Breast epithelium (tissue), 4 donors: ENCODE results near the gene TBC1D2B. TPM values are rescaled to one million over a fixed set of nuclear protein-coding genes. Genes with fewer than 3 reads are reported as not detected.
"Not testable (repeated sequence)": the region's sequence is repeated elsewhere in the genome, so short reads cannot be mapped to it uniquely, and the experiment has no call there.

Source experiments
- DNase-seq, 2 donors: peaks; one replicate each; pipeline ENCODE4 v3.0.0-alpha.2; 2019; ENCODE audit warnings: low spot score in 2 of 2
- H3K27ac ChIP-seq, 2 donors: fragments of 200-600 bp; sonication (generic) in 1 of 2; one replicate each; pipeline ENCODE4 v1.5.1; 2016 to 2019; ENCODE audit warnings: mild to moderate bottlenecking in 1 of 2
- H3K27me3 ChIP-seq, 2 donors: fragments of 200-600 bp; sonication (generic) in 1 of 2; one replicate each; pipeline versions ENCODE4 v1.5.1 to v1.6.0; 2017 to 2019; ENCODE audit warnings: control low read depth in 1 of 2, mild to moderate bottlenecking in 1 of 2
- H3K36me3 ChIP-seq: fragments of 200-600 bp; one replicate; pipeline ENCODE4 v1.5.1; 2019
- H3K4me1 ChIP-seq, 2 donors: fragments of 200-600 bp; sonication (generic); one replicate each; pipeline ENCODE4 v1.5.1; 2016 to 2019; ENCODE audit warnings: control low read depth in 1 of 2
- H3K4me3 ChIP-seq, 3 donors: fragments of 200-600 bp; sonication (generic); 1 replicate in 2 of 3; 2 replicates in 1 of 3; pipeline ENCODE4 v1.5.1; 2016 to 2019; ENCODE audit warnings: mild to moderate bottlenecking in 3 of 3, moderate library complexity in 2 of 3
- H3K9me3 ChIP-seq, 2 donors: fragments of 200-600 bp; sonication (generic) in 1 of 2; one replicate each; pipeline ENCODE4 v1.5.1; 2016 to 2019; ENCODE audit warnings: control low read depth in 1 of 2
- POLR2A ChIP-seq: fragments of 450-650 bp; IDR thresholded peaks from one replicate; pipeline ENCODE4 v1.6.1; 2016; ENCODE audit warnings: antibody characterized with exemption, mild to moderate bottlenecking, moderate library complexity
- POLR2AphosphoS5 ChIP-seq, 3 donors: sonication (generic); formaldehyde crosslinking; IDR thresholded peaks; one replicate each; pipeline ENCODE4 v1.6.1; 2017; ENCODE audit warnings: antibody characterized with exemption in 3 of 3
- intact Hi-C: fragments of 100-400 bp; cut with DNase I; formaldehyde crosslinking; loops from one replicate; pipeline ENCODE4 v1.15.1; 2023; ENCODE audit warnings: low total_unique reads
- total RNA-seq, 3 donors: library from RNA; depleted of rRNA; stranded (reverse); fragments of >200 nt; gene quantifications; one replicate each; pipeline ENCODE4 v1.1.0, GENCODE V29; 2016
- TF ChIP-seq, protein P1 (sequence below), 3 donors: fragments of 450-650 bp; IDR thresholded peaks; one replicate each; pipeline ENCODE4 v1.5.1; 2016 to 2017; ENCODE audit warnings: antibody characterized with exemption in 3 of 3, mild to moderate bottlenecking in 3 of 3, moderate library complexity in 3 of 3

TBC1D2B gene
- total RNA-seq, 3 donors from 2014 or later, result 44.9 to 71.0 (median 69.2) TPM

DNA sequence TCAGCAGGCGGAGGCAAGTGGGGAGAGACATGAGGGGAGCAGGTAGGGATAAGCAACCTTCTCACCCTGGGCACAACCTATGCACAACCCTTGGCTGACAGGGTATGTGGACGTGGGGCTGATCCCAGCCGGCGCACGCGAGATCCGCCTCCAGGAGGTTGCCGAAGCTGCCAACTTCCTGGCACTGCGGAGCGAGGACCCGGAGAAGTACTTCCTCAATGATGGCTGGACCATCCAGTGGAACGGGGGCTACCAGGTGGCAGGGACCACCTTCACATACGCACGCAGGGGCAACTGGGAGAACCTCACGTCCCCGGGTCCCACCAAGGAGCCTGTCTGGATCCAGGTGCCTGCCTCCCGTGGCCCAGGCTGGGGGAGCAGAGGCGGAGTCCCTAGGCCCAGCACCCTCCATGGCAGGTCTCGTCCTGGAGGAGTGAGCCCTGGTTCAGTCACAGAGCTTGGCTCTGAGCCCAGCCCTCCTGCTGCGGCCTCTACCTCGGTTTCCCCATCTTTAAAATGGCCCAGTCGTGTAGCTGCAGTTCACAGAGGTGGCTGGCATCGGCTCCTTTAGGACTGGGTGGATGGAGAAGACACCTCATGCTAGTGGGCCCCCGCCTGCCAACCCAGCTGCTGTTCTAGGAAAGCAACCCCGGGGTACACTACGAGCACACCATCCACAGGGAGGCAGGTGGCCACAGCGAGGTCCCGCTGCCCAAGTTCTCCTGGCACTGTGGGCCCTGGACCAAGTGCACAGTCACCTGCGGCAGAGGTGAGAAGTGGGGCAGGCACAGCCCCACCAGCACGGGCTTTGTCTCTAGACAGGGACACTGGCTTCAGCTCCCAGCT is 96.0 kb downstream of the TBC1D2B start:
- TF ChIP-seq, protein P1, sequence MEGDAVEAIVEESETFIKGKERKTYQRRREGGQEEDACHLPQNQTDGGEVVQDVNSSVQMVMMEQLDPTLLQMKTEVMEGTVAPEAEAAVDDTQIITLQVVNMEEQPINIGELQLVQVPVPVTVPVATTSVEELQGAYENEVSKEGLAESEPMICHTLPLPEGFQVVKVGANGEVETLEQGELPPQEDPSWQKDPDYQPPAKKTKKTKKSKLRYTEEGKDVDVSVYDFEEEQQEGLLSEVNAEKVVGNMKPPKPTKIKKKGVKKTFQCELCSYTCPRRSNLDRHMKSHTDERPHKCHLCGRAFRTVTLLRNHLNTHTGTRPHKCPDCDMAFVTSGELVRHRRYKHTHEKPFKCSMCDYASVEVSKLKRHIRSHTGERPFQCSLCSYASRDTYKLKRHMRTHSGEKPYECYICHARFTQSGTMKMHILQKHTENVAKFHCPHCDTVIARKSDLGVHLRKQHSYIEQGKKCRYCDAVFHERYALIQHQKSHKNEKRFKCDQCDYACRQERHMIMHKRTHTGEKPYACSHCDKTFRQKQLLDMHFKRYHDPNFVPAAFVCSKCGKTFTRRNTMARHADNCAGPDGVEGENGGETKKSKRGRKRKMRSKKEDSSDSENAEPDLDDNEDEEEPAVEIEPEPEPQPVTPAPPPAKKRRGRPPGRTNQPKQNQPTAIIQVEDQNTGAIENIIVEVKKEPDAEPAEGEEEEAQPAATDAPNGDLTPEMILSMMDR (IDR thresholded peaks at IDR 0.05), result no peak
- TF ChIP-seq POLR2A (no peak), POLR2AphosphoS5 (IDR thresholded peaks at IDR 0.05) (no peak)
- H3K27me3 ChIP-seq, result no peaks in the 10 kb centered on the region
- intact Hi-C loops, result no loop called here
- H3K4me1 ChIP-seq, result no peaks in the 10 kb centered on the region
- no peak for DNase-seq
- no peak overlapping the region for H3K4me3 ChIP-seq
- H3K36me3 ChIP-seq, result no peaks in the 10 kb centered on the region
- H3K9me3 ChIP-seq, result no peaks in the 10 kb centered on the region
- H3K27ac ChIP-seq, result no peak overlapping the region

DNA sequence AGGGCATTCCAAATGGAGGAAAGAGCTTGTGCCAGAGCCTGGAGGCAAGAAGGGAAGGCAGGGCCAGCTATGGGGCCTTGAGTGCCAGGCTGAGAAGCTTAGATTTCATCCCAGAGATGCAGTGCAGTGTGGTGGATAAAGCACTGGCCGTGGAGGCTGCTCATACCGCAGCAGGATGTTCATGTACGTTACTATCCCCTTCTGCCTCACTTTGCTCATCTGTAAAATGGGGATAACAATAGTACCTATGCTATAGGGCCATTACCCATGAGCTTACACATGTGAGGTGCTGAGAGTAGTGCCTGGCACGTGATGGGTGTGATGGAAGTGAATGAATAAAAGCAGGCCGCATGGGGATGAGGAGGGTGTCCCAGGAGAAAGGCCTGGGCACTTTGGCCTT is 96.8 kb downstream of the TBC1D2B start:
- H3K4me3 ChIP-seq, H3K36me3 ChIP-seq, H3K4me1 ChIP-seq, DNase-seq, H3K27ac ChIP-seq, H3K9me3 ChIP-seq, H3K27me3 ChIP-seq, intact Hi-C loops: not testable (repeated sequence)

DNA sequence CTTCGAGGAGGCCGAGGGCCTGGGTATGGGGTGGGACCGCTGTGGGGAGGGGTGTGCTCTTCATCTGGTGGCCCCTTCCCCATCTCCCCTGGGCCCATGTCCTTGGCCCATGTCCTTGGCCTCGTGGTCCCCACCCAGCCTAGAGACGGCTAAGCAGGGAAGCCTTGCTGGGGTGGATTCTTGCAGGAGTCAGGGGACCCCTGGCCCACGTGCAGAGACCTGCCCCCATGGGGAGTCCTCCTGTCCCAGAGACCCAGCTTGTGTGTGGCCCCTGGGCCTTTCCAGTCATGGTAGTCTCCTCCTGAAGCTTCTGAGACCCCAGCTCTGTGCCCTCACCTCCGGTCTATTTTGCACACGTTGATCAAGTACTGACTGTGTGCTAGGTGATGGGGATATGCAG is 97.4 kb downstream of the TBC1D2B start:
- Histone ChIP-seq H3K9me3 (no peaks in the 10 kb centered on the region), H3K27ac (no peak overlapping the region), H3K4me3 (no peak overlapping the region), H3K4me1 (no peaks in the 10 kb centered on the region), H3K27me3 (no peaks in the 10 kb centered on the region), H3K36me3 (no peaks in the 10 kb centered on the region)
- DNase-seq, result no peak
- TF ChIP-seq, protein P1 (IDR thresholded peaks at IDR 0.05), result no peak
- TF ChIP-seq POLR2AphosphoS5 (IDR thresholded peaks at IDR 0.05), result no peak
- intact Hi-C loops, result no loop called here

DNA sequence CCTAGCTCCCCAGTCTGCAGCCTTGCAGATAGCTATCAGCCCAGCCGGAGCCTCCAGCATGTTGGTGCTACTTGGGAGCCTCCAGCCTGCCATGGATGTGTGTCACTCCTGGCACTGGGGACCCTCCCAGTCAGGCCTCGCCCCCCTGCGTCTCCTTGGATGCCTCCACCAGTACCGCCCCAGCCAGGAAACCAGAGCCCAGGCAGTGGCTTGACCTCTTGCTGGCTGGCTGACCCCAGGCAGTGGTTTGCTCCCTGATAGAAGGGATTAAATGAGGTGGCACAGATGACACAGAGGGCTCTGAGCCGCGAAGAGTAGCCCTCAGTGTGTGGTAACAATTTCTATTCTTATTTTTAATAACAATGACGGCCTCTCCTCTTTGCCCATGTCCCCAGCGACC is 98.4 kb downstream of the TBC1D2B start:
- H3K4me1 ChIP-seq, H3K4me3 ChIP-seq, intact Hi-C loops, DNase-seq, H3K27me3 ChIP-seq, H3K9me3 ChIP-seq, H3K36me3 ChIP-seq, H3K27ac ChIP-seq: not testable (repeated sequence)

DNA sequence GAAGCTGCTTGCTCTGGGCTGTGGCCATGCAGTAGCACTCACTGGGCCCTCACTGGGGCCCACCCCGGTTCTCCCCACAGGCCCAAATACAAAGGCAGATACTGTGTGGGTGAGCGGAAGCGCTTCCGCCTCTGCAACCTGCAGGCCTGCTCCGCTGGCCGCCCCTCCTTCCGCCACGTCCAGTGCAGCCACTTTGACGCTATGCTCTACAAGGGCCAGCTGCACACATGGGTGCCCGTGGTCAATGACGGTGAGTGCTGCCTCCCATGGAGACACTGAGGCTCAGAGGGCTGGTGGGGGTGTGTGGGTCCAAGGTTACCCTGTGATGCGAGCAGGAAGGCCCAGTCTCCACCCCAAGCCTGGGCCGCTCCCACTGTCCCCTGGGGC is 98.8 kb downstream of the TBC1D2B start:
- intact Hi-C loops, DNase-seq, H3K9me3 ChIP-seq, H3K27ac ChIP-seq, H3K4me3 ChIP-seq, H3K4me1 ChIP-seq, H3K36me3 ChIP-seq, H3K27me3 ChIP-seq: not testable (repeated sequence)

DNA sequence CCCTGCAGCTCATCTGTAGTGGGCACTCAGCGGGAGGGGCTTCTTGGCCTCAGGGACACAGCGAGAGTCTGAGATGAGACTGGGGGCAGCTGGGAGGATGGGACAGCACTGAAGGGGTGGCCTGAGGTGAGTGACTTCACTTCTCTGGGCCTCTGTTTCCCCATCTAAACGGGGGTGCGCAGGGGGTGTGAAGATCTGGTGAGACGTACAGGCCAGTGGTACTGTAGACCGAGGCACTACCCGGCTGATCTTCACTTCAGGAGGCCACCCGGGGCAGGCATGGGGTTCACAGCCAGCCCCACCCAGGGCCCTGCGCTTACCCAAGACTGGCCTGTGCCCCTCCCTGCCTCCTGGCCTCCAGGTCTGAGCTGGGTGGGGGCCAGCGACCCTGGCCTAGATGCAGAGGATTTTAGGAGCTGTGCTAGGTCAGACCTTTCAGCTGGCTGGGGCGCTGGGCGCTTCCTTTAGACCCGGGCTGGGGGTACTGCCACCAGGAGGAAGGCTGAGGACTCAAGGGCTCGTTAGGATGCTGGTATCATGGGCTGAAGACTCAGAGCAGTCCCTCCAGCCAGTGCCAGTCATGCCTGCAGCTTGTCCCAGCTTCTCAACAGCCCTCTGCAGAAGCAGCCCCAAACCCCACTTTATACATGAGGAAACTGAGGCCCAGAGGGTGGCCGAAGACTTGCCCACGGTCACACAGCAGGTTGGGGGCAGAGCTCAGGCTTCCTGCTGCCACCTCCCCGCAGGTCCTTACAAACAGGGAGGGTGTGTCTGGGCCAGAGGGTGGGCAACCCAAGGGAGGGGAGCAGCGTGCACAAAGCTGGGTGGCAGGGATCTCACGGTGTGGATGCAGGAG is 99.4 kb downstream of the TBC1D2B start:
- H3K4me1 ChIP-seq, DNase-seq, H3K36me3 ChIP-seq, H3K4me3 ChIP-seq, H3K27ac ChIP-seq, H3K27me3 ChIP-seq, H3K9me3 ChIP-seq, intact Hi-C loops: not testable (repeated sequence)

DNA sequence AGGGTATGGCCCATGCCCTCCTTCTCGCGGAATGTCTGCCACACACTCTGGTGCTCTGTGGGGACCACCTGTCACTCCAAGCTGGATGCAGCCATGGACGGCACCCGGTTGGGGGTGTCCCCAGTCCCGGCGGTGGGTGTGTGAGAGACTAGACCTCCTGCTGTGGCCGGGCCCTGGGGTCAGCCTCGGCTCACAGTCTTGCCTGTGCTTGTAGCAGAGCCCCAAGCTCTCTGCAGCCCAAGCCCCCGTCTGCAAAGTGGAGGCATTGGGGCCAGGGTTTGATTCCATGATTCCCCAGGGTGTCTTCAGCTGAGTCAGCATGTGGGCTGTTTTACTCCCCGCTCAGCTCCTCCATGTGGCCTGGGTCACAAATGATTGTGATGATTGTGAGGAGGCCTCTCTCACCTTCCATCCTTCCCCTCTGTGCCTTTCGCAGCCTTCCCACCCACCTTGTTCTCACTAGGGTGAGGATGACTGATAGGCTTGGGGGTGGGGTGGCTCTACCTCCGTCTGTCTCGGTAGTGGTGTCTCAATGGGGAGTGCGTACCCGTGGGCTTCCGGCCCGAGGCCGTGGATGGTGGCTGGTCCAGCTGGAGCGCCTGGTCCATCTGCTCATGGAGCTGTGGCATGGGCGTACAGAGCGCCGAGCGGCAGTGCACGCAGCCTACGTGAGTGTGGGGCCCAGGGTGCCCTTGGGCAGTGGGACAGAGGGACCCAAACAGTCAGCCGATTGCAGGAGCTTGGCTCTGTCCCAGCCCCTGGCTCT is 100.6 kb downstream of the TBC1D2B start:
- DNase-seq, result peak in 1 of 2 donors; percentile 47
- H3K27me3 ChIP-seq, H3K9me3 ChIP-seq, H3K4me3 ChIP-seq, H3K4me1 ChIP-seq, H3K36me3 ChIP-seq, intact Hi-C loops, H3K27ac ChIP-seq: not testable (repeated sequence)

DNA sequence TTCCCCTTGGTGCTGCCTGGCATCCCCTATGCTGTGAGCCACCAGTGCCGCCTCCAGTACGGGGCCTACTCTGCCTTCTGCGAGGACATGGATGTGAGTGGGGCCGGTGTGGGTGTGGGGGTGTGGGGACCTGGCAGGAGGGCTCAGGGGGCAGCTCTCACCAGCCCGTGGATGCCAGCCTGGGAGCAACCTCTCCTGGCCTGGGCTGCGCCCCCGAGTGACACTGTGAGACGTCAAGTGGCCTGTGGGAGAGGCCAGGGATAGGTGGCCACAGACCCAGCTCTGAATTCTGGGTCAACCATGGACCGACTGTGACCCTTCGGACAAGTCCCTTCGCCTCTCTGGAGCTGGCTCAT is 101.4 kb downstream of the TBC1D2B start:
- H3K4me3 ChIP-seq, intact Hi-C loops, H3K27ac ChIP-seq, H3K36me3 ChIP-seq, H3K9me3 ChIP-seq, DNase-seq, H3K27me3 ChIP-seq, H3K4me1 ChIP-seq: not testable (repeated sequence)
